Measurements from ENCODE around the gene CACNA2D4. TPM values are rescaled to one million over a fixed set of nuclear protein-coding genes. Genes with fewer than 3 reads are reported as not detected.

CACNA2D4 gene
- total and polyA plus RNA-seq, 2 experiments from 2014 or later, result 0.23 TPM; not detected in 1

- Histone ChIP-seq H3K27me3 (replicated peaks; ENCODE audit: insufficient read depth) (no peaks in the 10 kb centered on the region), H3K4me3 (no peak overlapping the region), H3F3A (ENCODE audit: insufficient read depth) (no peaks in the 10 kb centered on the region), H3K79me2 (ENCODE audit: insufficient read depth) (no peaks in the 10 kb centered on the region), H2AFZ (peak overlapping the region; percentile 17), H3K27ac (no peak overlapping the region), H3K4me1 (ENCODE audit: insufficient read depth) (peaks cover 6% of the 10 kb centered on the region; the same call in 1 of the 2 replicates), H4K20me1 (ENCODE audit: insufficient read depth) (no peaks in the 10 kb centered on the region), H3K9me2 (ENCODE audit: insufficient read depth) (no peaks in the 10 kb centered on the region), H3K9ac (no peak overlapping the region), H3K4me2 (ENCODE audit: unreplicated experiment) (no peak overlapping the region), H3K9me3 (ENCODE audit: low read depth) (no peaks in the 10 kb centered on the region), H3K36me3 (ENCODE audit: low read depth) (no peaks in the 10 kb centered on the region)
- WGBS, 2 experiments (ENCODE audit: low coverage in 1 of 2, low lambda C conversion rate in 2 of 2, missing lambda C conversion rate in 2 of 2), result 67 to 70% methylated on average over 15 to 16 of the region's 16 CpGs
- no peak for DNase-seq
- TF ChIP-seq EZH2phosphoT487 (IDR thresholded peaks at IDR 0.05; ENCODE audit: insufficient read depth, low read depth), result no peak
- TF ChIP-seq EZH2 (IDR thresholded peaks at IDR 0.05; ENCODE audit: insufficient read depth, poor library complexity, severe bottlenecking), result no peak
- in situ Hi-C loops (cut with MboI), result loop anchor here (25.0 kb wide), 1 partner anchor 782 kb away; no protein-coding TSS in a partner anchor
Measured at GRCh38 chr12:1805441-1806081, 112.9 kb downstream of the CACNA2D4 start.

GRCh38 chr12:1804545-1805332 lies 113.7 kb downstream of the CACNA2D4 start:
- WGBS, 2 experiments (ENCODE audit: low coverage in 1 of 2, low lambda C conversion rate in 2 of 2, missing lambda C conversion rate in 2 of 2), result 29 to 32% methylated on average over 25 of the region's 25 CpGs
- DNase-seq, result peak; percentile 93
- peaks cover 6% of the 10 kb centered on the region; the same call in 1 of the 2 replicates for H3K4me1 ChIP-seq (ENCODE audit: insufficient read depth)
- in situ Hi-C loops (cut with MboI), result loop anchor here (25.0 kb wide), 1 partner anchor 783 kb away; no protein-coding TSS in a partner anchor
- no peaks in the 10 kb centered on the region for H3K9me2 ChIP-seq (ENCODE audit: insufficient read depth)
- no peak overlapping the region for H3K4me3 ChIP-seq
- TF ChIP-seq EZH2 (IDR thresholded peaks at IDR 0.05; ENCODE audit: insufficient read depth, poor library complexity, severe bottlenecking), result no peak
- TF ChIP-seq EZH2phosphoT487 (IDR thresholded peaks at IDR 0.05; ENCODE audit: insufficient read depth, low read depth), result no peak
- peak overlapping the region; percentile 47; the same call in 1 of the 2 replicates for H3K9ac ChIP-seq
- peak overlapping the region; percentile 97 for H2AFZ ChIP-seq
- H3K9me3 ChIP-seq (ENCODE audit: low read depth), result no peaks in the 10 kb centered on the region
- no peak overlapping the region for H3K4me2 ChIP-seq (ENCODE audit: unreplicated experiment)
- H3K27me3 ChIP-seq (replicated peaks; ENCODE audit: insufficient read depth), result no peaks in the 10 kb centered on the region
- no peaks in the 10 kb centered on the region for H3K79me2 ChIP-seq (ENCODE audit: insufficient read depth)
- H3K27ac ChIP-seq, result no peak overlapping the region
- no peaks in the 10 kb centered on the region for H4K20me1 ChIP-seq (ENCODE audit: insufficient read depth)
- no peaks in the 10 kb centered on the region for H3F3A ChIP-seq (ENCODE audit: insufficient read depth)
- no peaks in the 10 kb centered on the region for H3K36me3 ChIP-seq (ENCODE audit: low read depth)

- H4K20me1 ChIP-seq (ENCODE audit: insufficient read depth), result no peaks in the 10 kb centered on the region
- peak overlapping the region; percentile 97; the same call in 1 of the 2 replicates for H2AFZ ChIP-seq
- no peaks in the 10 kb centered on the region for H3F3A ChIP-seq (ENCODE audit: insufficient read depth)
- in situ Hi-C loops (cut with MboI), result loop anchor here (25.0 kb wide), 1 partner anchor 784 kb away; no protein-coding TSS in a partner anchor
- no peaks in the 10 kb centered on the region for H3K27me3 ChIP-seq (replicated peaks; ENCODE audit: insufficient read depth)
- H3K36me3 ChIP-seq (ENCODE audit: low read depth), result no peaks in the 10 kb centered on the region
- peaks cover 6% of the 10 kb centered on the region; the same call in 1 of the 2 replicates for H3K4me1 ChIP-seq (ENCODE audit: insufficient read depth)
- TF ChIP-seq EZH2phosphoT487 (IDR thresholded peaks at IDR 0.05; ENCODE audit: insufficient read depth, low read depth) (no peak), EZH2 (IDR thresholded peaks at IDR 0.05; ENCODE audit: insufficient read depth, poor library complexity, severe bottlenecking) (no peak)
- no peak for DNase-seq
- no peak overlapping the region for H3K27ac ChIP-seq
- no peak overlapping the region for H3K4me2 ChIP-seq (ENCODE audit: unreplicated experiment)
- no peaks in the 10 kb centered on the region for H3K79me2 ChIP-seq (ENCODE audit: insufficient read depth)
- WGBS, 2 experiments (ENCODE audit: low coverage in 1 of 2, low lambda C conversion rate in 2 of 2, missing lambda C conversion rate in 2 of 2), result 57 to 63% methylated on average over 7 of the region's 7 CpGs
- H3K9ac ChIP-seq, result no peak overlapping the region
- no peaks in the 10 kb centered on the region for H3K9me3 ChIP-seq (ENCODE audit: low read depth)
- no peak overlapping the region for H3K4me3 ChIP-seq
- H3K9me2 ChIP-seq (ENCODE audit: insufficient read depth), result no peaks in the 10 kb centered on the region
Measured at GRCh38 chr12:1803736-1804135, 114.7 kb downstream of the CACNA2D4 start.

GRCh38 chr12:1801303-1801975 lies 117.0 kb downstream of the CACNA2D4 start:
- Histone ChIP-seq H3K36me3 (ENCODE audit: low read depth) (no peaks in the 10 kb centered on the region), H3K9ac (no peak overlapping the region), H2AFZ (no peak overlapping the region), H3F3A (ENCODE audit: insufficient read depth) (no peaks in the 10 kb centered on the region), H3K79me2 (ENCODE audit: insufficient read depth) (no peaks in the 10 kb centered on the region), H4K20me1 (ENCODE audit: insufficient read depth) (no peaks in the 10 kb centered on the region), H3K4me2 (ENCODE audit: unreplicated experiment) (no peak overlapping the region), H3K4me3 (no peak overlapping the region), H3K27ac (no peak overlapping the region), H3K9me3 (ENCODE audit: low read depth) (no peaks in the 10 kb centered on the region), H3K27me3 (replicated peaks; ENCODE audit: insufficient read depth) (no peaks in the 10 kb centered on the region), H3K4me1 (ENCODE audit: insufficient read depth) (peaks cover 5% of the 10 kb centered on the region; the same call in 1 of the 2 replicates), H3K9me2 (ENCODE audit: insufficient read depth) (no peaks in the 10 kb centered on the region)
- WGBS, 2 experiments (ENCODE audit: low coverage in 1 of 2, low lambda C conversion rate in 2 of 2, missing lambda C conversion rate in 2 of 2), result 81 to 84% methylated on average over 16 of the region's 16 CpGs
- in situ Hi-C loops (cut with MboI), result loop anchor here (25.0 kb wide), 1 partner anchor 786 kb away; no protein-coding TSS in a partner anchor
- DNase-seq, result no peak
- TF ChIP-seq EZH2phosphoT487 (IDR thresholded peaks at IDR 0.05; ENCODE audit: insufficient read depth, low read depth) (no peak), EZH2 (IDR thresholded peaks at IDR 0.05; ENCODE audit: insufficient read depth, poor library complexity, severe bottlenecking) (no peak)
